Ovary (tissue), 10 donors: ENCODE data around the gene OR4D11. TPM values are rescaled to one million over a fixed set of nuclear protein-coding genes. Genes with fewer than 3 reads are reported as not detected.

Experiments used
- DNase-seq, 5 donors: peaks; one replicate each; pipeline ENCODE4 v3.0.0-alpha.2; 2019 to 2020
- H3K27ac ChIP-seq, 2 donors: fragments of 200-600 bp; one replicate each; pipeline versions ENCODE4 v1.5.1 to v1.8.0; 2019 to 2022
- H3K27me3 ChIP-seq: fragments of 200-600 bp; one replicate; pipeline ENCODE4 v1.8.0; 2022
- H3K36me3 ChIP-seq: fragments of 200-600 bp; sonication (generic); one replicate; pipeline ENCODE4 v1.5.1; 2019
- H3K4me1 ChIP-seq: one replicate; pipeline ENCODE4 v1.8.1; 2013; ENCODE audit warnings: mild to moderate bottlenecking, moderate library complexity; ENCODE audit not compliant: insufficient read depth
- H3K4me3 ChIP-seq: fragments of 200-600 bp; sonication (generic); one replicate; pipeline ENCODE4 v1.5.1; 2017
- H3K9me3 ChIP-seq, 2 donors: fragments of 200-600 bp in 1 of 2; sonication (generic) in 1 of 2; one replicate each; pipeline versions ENCODE4 v1.5.1 to v1.8.1; 2013 to 2019; ENCODE audit warnings: mild to moderate bottlenecking in 1 of 2, moderate library complexity in 1 of 2
- CTCF ChIP-seq, 3 donors: fragments of 450-650 bp in 2 of 3; fragments of 200-600 bp in 1 of 3; IDR thresholded peaks; one replicate each; pipeline versions ENCODE4 v1.5.1 to v1.8.0; 2016 to 2022; ENCODE audit warnings: antibody characterized with exemption in 3 of 3, mild to moderate bottlenecking in 1 of 3
- EP300 ChIP-seq: sonication (generic); formaldehyde crosslinking; IDR thresholded peaks from one replicate; pipeline ENCODE4 v1.6.1; 2017; ENCODE audit warnings: antibody characterized with exemption
- POLR2A ChIP-seq: fragments of 450-650 bp; IDR thresholded peaks from one replicate; pipeline ENCODE4 v1.6.1; 2017; ENCODE audit warnings: antibody characterized with exemption, mild to moderate bottlenecking, moderate library complexity
- WGBS, 3 donors: extraction: QIAGEN DNeasy Blood & Tissue Kit in 1 of 3; methylation state at CpG; one replicate each; pipeline versions ENCODE4 v1.1.5 to v1.1.7; 2013 to 2017; 5-methylcytosine and 5-hydroxymethylcytosine counted together
- intact Hi-C, 4 donors: fragments of 100-400 bp; cut with DNase I; formaldehyde crosslinking; loops; one replicate each; pipeline versions ENCODE4 v1.11.0 to v1.15.1; 2022 to 2023
- long read RNA-seq, 3 donors: library from polyadenylated mRNA in 2 of 3; unstranded in 2 of 3; transcript quantifications; one replicate each; pipeline ENCODE4 v2.0.0 and lab custom pipeline, GENCODE V29; 2021 to 2026
- polyA plus RNA-seq, 2 donors: library from polyadenylated mRNA; stranded (reverse); fragments of 200-250 nt in 1 of 2; fragments of 350-450 nt in 1 of 2; fragmentation: Illumina TruSeq in 1 of 2; extraction: RNeasy Lipid Tissue Mini Kit (QIAGEN cat#74804) in 1 of 2; gene quantifications; one replicate each; pipeline ENCODE4 v1.2.3, GENCODE V29; 2013 to 2014
- total RNA-seq, 7 donors: library from RNA; depleted of rRNA in 2 of 7; stranded (reverse); fragments of >200 nt in 2 of 7; fragmentation: NEBNext Ultra II Directional in 3 of 7; extraction: Animal tissue kit (Norgen Biotek cat#: 25700) in 3 of 7; gene quantifications; one replicate each; pipeline versions ENCODE4 v1.1.0 to v1.2.4, GENCODE V29; 2016 to 2023
- donor health status: DM: no; HTN: no; CAD: no; lungs with moderate emphysema.
- donor health status: DM: no; HTN: no; CAD: no.
- donor health status: Bipolar disorder and iron deficiency.
- donor health status: DM: yes; HTN: yes; CAD: no.
- donor health status: DM: no; HTN: no; CAD: no.
- donor health status: DM: yes; HTN: yes; CAD: no.

OR4D11 gene
- not detected for total RNA-seq
- not detected for polyA plus RNA-seq
- long read RNA-seq, donor 1: 0 reads
- long read RNA-seq, donor 2: 0 reads
- long read RNA-seq, donor 3: 0 reads

- no peaks in the 10 kb centered on the region for H3K4me1 ChIP-seq
- H3K27me3 ChIP-seq: no peaks in the 10 kb centered on the region
- H3K27ac ChIP-seq: no peak within 1 kb of the TSS
- H3K9me3 ChIP-seq: no peaks in the 10 kb centered on the region
- TF ChIP-seq EP300: no peak
- no peak for TF ChIP-seq POLR2A
- TF ChIP-seq CTCF (IDR thresholded peaks at IDR 0.05): no peak
- no peaks in the 10 kb centered on the region for H3K36me3 ChIP-seq
- intact Hi-C loops: no loop called here
- no peak for DNase-seq
- H3K4me3 ChIP-seq: no peak within 1 kb of the TSS
Measured at GRCh38 chr11:59503276-59503675, at the start of gene OR4D11. Gene OR4D11 (plus strand): TSS chr11:59503576. CDS start chr11:59503576, 0 bp downstream.

GRCh38 chr11:59456661-59457060, 46.7 kb upstream of the OR4D11 start, which contains the start of gene OR4D6:
Gene OR4D6 (plus strand): TSS chr11:59456961. CDS start chr11:59456961, 0 bp downstream.
- 86 to 88% (median 87%) methylated on average over 2 of the region's 2 CpGs for WGBS, 3 donors
- TF ChIP-seq EP300: no peak
- no peak for TF ChIP-seq CTCF (IDR thresholded peaks at IDR 0.05)
- TF ChIP-seq POLR2A: no peak
- Histone ChIP-seq H3K36me3 (no peaks in the 10 kb centered on the region), H3K27ac (no peak within 1 kb of the TSS), H3K27me3 (no peaks in the 10 kb centered on the region), H3K9me3 (no peaks in the 10 kb centered on the region), H3K4me3 (no peak within 1 kb of the TSS), H3K4me1 (no peaks in the 10 kb centered on the region)
- no peak for DNase-seq
- intact Hi-C loops: no loop called here

GRCh38 chr11:59459916-59460315, 43.5 kb upstream of the OR4D11 start:
- Histone ChIP-seq H3K36me3 (no peaks in the 10 kb centered on the region), H3K9me3 (no peaks in the 10 kb centered on the region), H3K4me3 (no peak overlapping the region), H3K27ac (no peak overlapping the region), H3K4me1 (peaks cover 2% of the 10 kb centered on the region), H3K27me3 (no peaks in the 10 kb centered on the region)
- 77 to 84% (median 79%) methylated on average over 3 of the region's 3 CpGs for WGBS, 3 donors
- TF ChIP-seq EP300 (no peak), CTCF (IDR thresholded peaks at IDR 0.05) (no peak)
- intact Hi-C loops: no loop called here
- DNase-seq: no peak

GRCh38 chr11:59463190-59463641, 40.2 kb upstream of the OR4D11 start:
- Histone ChIP-seq H3K36me3 (no peaks in the 10 kb centered on the region), H3K9me3 (no peaks in the 10 kb centered on the region), H3K27me3 (no peaks in the 10 kb centered on the region), H3K4me1 (peaks cover 2% of the 10 kb centered on the region), H3K27ac (no peak overlapping the region), H3K4me3 (no peak overlapping the region)
- DNase-seq: peak in 4 of 5 donors; percentile 31 to 58 (median 45)
- 15 to 19% (median 15%) methylated on average over 5 of the region's 5 CpGs for WGBS, 3 donors
- intact Hi-C loops: no loop called here
- no peak for TF ChIP-seq POLR2A
- TF ChIP-seq CTCF (IDR thresholded peaks at IDR 0.05): no peak
- no peak for TF ChIP-seq EP300
